HG03175 (cell line): ENCODE results near the gene MLNR.

ENCODE experiments used
- ATAC-seq: cut with Tn5 transposase; IDR thresholded peaks from one replicate; pipeline ENCODE4 v1.9.1; 2021; ENCODE audit warnings: mild to moderate bottlenecking, moderate library complexity; ENCODE audit not compliant: unreplicated experiment

Gene MLNR, protein sequence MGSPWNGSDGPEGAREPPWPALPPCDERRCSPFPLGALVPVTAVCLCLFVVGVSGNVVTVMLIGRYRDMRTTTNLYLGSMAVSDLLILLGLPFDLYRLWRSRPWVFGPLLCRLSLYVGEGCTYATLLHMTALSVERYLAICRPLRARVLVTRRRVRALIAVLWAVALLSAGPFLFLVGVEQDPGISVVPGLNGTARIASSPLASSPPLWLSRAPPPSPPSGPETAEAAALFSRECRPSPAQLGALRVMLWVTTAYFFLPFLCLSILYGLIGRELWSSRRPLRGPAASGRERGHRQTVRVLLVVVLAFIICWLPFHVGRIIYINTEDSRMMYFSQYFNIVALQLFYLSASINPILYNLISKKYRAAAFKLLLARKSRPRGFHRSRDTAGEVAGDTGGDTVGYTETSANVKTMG

DNA sequence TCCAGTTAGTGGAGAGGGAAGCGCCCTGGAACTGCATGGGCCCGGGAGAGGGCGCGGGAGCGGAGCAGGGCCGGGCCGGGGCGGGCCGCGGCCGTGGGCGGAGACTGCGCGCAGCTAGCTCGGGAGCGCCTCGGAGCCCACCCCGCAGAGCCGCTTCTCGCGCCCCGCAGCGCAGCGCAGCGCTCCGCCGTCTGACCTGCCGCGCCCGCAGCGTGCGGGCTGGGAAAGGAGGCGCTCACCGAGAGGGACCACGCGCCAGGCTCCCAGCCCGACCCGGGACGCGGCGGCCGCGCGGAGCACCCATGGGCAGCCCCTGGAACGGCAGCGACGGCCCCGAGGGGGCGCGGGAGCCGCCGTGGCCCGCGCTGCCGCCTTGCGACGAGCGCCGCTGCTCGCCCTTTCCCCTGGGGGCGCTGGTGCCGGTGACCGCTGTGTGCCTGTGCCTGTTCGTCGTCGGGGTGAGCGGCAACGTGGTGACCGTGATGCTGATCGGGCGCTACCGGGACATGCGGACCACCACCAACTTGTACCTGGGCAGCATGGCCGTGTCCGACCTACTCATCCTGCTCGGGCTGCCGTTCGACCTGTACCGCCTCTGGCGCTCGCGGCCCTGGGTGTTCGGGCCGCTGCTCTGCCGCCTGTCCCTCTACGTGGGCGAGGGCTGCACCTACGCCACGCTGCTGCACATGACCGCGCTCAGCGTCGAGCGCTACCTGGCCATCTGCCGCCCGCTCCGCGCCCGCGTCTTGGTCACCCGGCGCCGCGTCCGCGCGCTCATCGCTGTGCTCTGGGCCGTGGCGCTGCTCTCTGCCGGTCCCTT is at the start of gene MLNR:
Gene MLNR (plus strand): TSS at position 303 of the 820 bp plus-strand sequence. CDS start 0 bp downstream, at position 303.
- ATAC-seq = peak; percentile 46

- no peak for ATAC-seq
Measured at GRCh38 chr13:49171359-49171758, 48.8 kb upstream of the MLNR start.

DNA sequence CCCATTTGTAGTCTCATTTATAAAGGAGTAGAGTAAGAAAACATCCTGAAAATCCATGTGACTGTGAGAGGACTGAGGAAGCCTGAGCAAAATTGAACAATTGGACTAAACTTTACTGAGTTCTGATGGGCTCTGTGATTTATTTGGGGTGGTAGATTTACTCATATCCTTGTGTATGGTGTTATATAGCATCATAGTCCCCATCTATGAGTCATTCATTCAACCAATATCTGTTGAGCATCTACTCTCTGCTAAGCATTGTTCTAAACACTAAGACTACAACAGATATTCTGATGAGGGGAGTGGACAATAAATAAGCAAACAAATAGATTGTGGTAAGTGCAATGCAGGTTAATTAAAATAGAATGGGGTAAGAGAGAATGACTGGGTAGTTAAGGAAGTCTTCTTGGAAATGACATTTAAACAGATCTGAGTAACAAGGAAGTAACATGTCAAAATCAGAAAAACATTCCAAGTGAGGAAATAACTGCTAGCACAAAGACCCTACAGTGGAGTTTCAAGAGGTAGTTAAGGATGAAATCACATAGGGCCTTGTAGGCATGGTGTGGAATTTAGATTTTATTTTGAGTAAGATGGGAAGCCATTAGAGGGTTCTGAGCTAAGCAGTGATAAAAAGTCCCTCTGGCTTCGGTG is 36.3 kb upstream of the MLNR start:
- no peak for ATAC-seq

- ATAC-seq = no peak
Measured at GRCh38 chr13:49184621-49185020, 35.5 kb upstream of the MLNR start.

DNA sequence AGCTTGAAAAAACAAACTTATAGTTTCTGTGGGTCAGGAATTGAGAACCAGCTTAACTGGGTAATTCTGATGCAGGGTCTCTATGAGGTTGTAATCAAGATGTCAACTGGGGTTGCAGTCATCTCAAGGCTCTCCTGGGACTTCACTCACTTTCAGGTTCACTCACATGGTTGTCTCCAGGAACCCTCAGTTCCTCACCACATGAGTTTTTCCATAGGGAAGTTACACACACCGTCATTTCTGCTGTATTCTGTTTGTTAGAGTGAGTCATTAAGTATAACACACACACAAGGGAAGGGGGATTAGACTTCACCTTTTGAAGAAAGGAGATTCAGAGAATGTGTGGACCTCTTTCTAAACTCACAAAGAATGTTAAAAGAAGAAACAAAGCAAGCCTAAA is 34.9 kb upstream of the MLNR start:
- no peak for ATAC-seq

DNA sequence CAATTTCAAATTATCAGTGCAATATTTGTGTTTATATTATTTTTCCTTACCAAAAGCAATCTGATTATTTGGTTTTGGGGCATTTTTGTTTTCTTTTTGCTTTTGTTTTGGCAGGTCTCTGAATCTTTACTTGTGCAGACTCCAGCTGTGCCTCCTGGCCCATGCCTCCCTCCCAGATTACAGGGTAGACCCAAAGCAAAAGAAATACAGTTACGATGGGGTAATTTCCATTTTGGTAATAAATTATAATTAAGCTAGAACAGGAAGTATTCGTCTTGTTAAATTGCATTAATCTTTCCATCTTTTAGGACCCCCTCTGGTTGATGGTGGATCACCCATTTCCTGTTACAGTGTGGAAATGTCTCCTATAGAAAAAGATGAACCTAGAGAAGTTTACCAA is 29.2 kb upstream of the MLNR start:
- ATAC-seq = no peak

GRCh38 chr13:49206641-49207040 is 13.5 kb upstream of the MLNR start:
- no peak for ATAC-seq

DNA sequence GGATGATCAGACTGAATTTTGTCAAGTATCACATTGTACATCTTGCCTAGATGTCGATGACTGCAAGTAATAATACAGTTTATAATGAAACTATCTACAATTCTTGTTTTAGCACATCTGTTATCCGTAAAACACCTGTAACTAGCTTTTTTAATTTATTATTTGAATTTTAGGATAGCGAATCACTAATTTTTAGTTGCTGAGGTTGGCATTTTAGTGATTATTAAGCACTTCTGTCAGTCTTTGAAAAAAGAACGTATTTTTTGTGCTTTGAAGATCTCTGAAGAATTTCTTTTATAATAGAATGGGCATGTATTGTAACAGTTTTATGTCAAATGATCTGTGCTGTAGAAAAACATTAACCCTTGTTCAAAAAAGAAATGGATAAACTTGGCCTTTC is 11.5 kb upstream of the MLNR start:
- ATAC-seq = no peak

DNA sequence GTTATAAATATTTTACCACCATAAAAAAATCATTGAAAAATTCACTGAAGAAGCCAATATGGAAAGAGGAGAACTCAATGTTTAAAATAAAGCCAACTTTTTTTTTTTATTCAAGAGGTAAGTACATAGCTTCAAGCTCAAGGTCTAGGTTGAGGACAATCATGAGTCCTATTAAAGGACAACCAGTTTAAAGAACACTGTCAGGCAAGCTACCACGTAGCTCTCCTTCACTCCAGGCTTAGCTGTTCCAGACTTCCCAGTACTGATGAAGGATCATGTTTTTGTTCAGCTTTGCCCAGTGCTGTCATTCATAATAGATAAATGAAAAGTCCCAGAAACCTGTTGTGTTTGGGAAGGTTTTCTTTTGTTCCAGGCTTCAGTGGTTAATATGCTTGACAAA is 10.0 kb upstream of the MLNR start:
- ATAC-seq = no peak

- ATAC-seq = no peak
Measured at GRCh38 chr13:49210669-49211068, 9.5 kb upstream of the MLNR start.

DNA sequence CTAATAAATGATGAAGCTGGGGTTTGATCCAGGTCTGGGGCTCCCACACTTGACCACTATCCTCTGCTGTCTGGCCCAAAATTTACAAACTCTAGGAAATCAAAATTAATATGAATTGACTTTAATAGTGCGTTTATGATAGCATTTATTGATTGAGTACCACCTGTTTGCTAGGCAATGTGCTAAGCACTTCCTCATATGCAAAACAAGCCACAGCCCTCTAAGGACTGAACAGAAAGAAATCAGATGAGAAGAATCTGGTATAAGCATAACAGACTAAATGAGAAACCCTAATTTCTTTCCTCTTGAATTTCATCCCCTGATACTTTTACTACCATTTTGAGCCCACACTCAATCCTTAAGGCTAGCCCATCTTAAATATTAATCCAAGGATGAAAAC is 6.6 kb upstream of the MLNR start:
- no peak for ATAC-seq

- no peak for ATAC-seq
Measured at GRCh38 chr13:49213997-49214916, 5.9 kb upstream of the MLNR start.

GRCh38 chr13:49214917-49215376 is 5.2 kb upstream of the MLNR start:
- ATAC-seq = no peak

GRCh38 chr13:49216334-49216733 is 3.8 kb upstream of the MLNR start:
- no peak for ATAC-seq

GRCh38 chr13:49217962-49218492 is 2.1 kb upstream of the MLNR start:
- no peak for ATAC-seq

DNA sequence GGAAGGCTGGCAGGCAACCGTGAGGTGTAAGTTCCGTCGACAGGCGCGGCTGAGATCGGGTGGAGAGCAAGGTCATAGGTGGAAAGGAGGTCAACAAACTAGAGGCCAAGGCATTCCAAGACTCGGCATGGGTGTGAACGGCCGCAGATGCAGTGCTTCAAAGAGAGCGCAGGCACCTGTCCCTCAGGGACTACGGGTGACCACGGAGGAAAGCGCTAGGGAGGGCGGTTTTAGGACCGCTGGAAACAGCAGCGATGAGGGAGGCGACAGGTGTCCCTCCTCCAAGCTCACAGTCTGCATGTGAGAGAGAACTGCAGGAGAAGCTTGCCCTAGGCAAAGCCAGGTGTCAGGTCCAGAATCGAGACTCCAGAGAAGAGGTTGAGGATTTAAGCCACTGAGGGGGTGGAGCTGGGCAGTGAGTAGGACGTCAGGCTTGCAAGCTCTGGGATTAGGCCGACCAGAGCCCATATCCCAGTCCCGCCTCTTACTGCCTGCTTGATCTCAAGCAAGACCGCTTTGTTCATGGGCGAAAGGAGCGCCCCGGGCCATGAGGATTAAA is 1.6 kb upstream of the MLNR start:
- no peak for ATAC-seq

GRCh38 chr13:49219647-49220035 is 497 bp upstream of the MLNR start:
- ATAC-seq = no peak

- peak; percentile 18 for ATAC-seq
Measured at GRCh38 chr13:49220856-49221589, 885 bp downstream of the MLNR start.

GRCh38 chr13:49221590-49221965 is 1.4 kb downstream of the MLNR start:
- no peak for ATAC-seq
